ENCODE data around the gene MIGA2.

DNA sequence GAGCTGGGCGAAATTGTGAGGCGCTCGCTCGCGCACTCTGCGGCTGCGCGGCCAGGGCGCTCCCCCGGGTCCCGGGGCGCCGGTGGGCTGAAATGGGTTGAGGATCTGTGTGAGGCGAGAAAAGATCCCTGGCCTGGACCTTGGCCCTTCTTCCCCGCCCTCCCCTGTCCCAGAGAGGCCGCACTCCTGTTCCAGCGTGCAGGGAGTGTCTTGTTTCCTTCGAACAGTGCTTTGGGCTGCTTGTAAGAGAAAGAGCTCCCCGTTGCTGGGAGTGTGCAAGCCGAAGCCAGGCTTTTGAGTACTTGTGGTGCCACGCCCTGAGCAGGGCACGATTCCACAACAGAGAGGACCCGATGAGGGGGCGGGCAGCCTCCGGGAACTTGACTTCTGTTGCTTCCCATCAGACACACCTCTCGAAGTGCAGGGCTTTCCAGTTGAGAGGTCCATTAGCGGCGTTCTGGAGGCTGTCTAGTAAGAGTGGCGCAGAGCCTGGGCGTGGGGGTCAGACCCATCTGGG lies 45.0 kb downstream of the MIGA2 start:
- TF ChIP-seq, protein P1, sequence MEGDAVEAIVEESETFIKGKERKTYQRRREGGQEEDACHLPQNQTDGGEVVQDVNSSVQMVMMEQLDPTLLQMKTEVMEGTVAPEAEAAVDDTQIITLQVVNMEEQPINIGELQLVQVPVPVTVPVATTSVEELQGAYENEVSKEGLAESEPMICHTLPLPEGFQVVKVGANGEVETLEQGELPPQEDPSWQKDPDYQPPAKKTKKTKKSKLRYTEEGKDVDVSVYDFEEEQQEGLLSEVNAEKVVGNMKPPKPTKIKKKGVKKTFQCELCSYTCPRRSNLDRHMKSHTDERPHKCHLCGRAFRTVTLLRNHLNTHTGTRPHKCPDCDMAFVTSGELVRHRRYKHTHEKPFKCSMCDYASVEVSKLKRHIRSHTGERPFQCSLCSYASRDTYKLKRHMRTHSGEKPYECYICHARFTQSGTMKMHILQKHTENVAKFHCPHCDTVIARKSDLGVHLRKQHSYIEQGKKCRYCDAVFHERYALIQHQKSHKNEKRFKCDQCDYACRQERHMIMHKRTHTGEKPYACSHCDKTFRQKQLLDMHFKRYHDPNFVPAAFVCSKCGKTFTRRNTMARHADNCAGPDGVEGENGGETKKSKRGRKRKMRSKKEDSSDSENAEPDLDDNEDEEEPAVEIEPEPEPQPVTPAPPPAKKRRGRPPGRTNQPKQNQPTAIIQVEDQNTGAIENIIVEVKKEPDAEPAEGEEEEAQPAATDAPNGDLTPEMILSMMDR (IDR thresholded peaks at IDR 0.05) = no peak
- TF ChIP-seq POLR2A (IDR thresholded peaks at IDR 0.05) = peak in 1 of 4 donors; percentile 2

Data from esophagus squamous epithelium (tissue), 4 donors.